Left ventricle myocardium superior (tissue), 1 donor: ENCODE measurements around the gene HNMT. TPM values are rescaled to one million over a fixed set of nuclear protein-coding genes. Genes with fewer than 3 reads are reported as not detected.
"Not testable (repeated sequence)": the region's sequence is repeated elsewhere in the genome, so short reads cannot be mapped to it uniquely, and the experiment has no call there.

ENCODE experiments used
- ATAC-seq: fragments of 200-7000 bp; cut with Tn5 transposase; one replicate; pipeline ENCODE4 v1.9.1; 2020; ENCODE audit warnings: mild to moderate bottlenecking, moderate library complexity
- DNase-seq: peaks from one replicate; pipeline ENCODE4 v3.0.0-alpha.2; 2020
- intact Hi-C: fragments of 100-400 bp; cut with micrococcal nuclease; formaldehyde crosslinking; loops from one replicate; pipeline ENCODE4 v1.11.0; 2022
- total RNA-seq: library from RNA; stranded (reverse); fragmentation: NEBNext Ultra II Directional; extraction: Animal tissue kit (Norgen Biotek cat#: 25700); gene quantifications from one replicate; pipeline ENCODE4 v1.2.1, GENCODE V29; 2021
- donor health status: DM: no; HTN: yes; CAD: no; lungs with severe emphysema.

HNMT gene
- total RNA-seq, 1 donor from 2014 or later = 11.0 TPM

DNA sequence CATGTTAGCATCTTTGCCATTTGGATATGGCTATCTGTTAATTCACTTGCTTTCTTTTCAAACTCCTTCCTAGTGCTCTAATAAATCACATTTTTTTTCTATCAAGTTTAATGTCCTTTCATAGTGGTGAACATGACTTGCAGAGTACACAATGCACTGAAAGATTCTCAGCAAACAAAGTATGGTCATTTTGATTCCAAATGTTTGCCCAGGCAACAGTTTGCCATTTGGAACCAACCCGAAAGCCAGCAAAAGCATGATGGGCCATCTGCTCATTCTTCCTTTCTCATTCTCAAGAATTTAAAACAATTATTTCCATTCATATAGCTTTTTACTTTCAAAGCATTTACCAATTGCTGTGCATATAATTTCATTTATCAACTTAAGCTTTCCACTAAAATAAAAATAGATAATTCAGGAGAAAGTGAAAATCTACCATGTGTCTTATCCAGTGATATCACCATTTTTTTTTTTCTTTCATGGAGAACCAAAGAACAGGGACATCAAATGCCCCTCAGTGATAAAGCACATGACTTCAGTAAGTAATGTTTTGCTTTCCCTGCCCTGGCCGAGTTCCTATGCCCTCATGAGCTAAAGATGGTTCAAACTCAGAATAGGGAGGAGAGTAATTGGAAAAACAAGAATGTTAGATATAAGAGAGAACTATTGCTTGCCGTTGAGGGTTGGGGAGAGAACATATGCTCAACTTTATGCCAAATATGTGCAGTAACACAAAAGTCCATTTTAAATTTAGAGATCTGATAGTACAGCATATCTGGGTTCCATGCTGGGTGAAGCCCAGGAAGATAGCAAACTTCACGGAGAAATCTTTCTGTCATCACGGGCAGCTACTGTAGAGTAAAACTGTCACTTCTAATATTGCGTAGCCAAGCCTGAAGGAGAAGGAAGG lies 62.1 kb downstream of the HNMT start:
- intact Hi-C loops = no loop called here
- ATAC-seq (no peak), DNase-seq (no peak)

DNA sequence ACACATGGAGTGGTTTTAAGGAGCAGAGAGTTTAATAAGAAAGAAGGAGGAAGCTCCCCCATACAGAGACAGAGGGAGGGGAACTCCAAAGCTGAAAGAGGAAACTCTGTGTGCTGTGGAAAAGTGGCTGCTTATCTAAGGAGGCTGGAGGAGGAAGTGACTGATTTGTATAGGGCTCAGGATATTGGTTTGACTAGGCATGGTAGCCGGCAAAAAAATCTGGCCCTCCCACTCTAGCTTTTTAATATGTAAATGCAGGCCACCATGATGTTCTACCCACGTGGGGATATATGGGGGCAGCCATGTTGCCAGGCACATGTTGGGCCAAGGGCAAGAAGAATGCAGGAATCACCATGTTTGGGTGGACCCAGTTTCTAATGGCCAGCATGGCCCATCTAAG lies 64.3 kb downstream of the HNMT start:
- DNase-seq = no peak
- intact Hi-C loops = no loop called here
- peak; percentile 59 for ATAC-seq

DNA sequence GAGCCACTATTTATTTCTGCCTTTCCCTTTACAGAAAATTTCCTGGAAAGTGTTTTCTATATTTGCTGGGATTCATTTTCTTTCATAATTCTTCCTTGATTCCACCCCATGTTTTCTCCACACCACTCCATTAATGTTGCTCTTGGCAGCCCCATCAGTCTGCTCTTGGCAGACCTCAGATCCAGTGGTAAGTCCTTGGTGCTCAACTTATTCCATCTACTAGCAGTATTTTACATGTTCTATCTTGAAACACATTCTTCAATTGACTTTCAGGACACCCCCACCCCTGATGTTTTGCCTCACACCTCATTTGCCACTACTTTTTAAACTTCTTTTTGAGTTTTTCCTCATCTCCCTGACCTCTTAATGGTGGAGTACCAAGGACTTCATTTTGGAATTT lies 65.0 kb downstream of the HNMT start:
- ATAC-seq (peak; percentile 75), DNase-seq (peak; percentile 28)
- intact Hi-C loops = no loop called here

DNA sequence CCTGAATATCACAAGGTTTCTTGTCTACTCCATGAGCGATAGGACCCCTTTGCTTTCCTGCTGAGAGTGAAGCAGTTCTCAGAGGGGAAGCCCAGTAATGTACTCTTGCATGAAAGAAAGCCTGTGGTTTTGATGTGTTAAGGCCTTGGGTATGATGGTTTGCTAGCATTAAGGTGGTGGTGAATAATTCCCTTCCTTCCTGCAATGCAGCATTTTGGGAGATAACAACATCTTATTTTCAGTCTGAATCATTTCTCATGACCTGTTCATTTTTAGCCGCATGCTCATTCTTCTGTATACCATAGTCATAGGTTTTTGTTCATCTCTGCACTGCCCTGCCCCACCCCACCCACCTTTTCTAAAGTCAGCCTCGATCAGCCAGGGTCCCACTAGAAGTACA lies 66.2 kb downstream of the HNMT start:
- intact Hi-C loops = no loop called here
- ATAC-seq = no peak
- DNase-seq = no peak

DNA sequence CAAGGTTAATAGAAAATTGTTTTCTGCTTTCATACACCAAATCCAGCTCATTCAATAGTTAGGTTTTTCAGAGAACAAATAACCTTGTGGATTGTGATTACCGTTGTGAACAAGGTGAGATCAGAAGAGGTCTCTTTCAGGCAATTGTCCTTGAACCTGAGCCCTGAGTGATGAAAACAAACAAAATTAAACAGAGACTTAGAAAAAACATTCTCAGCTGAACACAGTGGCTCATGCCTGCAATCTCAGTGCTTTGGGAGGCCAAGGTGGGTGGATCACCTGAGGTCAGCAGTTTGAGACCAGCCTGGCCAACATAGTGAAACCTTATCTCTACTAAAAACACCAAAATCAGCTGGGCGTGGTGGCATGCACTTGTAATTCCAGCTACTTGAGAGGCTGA lies 68.1 kb downstream of the HNMT start:
- intact Hi-C loops = no loop called here
- DNase-seq = no peak

DNA sequence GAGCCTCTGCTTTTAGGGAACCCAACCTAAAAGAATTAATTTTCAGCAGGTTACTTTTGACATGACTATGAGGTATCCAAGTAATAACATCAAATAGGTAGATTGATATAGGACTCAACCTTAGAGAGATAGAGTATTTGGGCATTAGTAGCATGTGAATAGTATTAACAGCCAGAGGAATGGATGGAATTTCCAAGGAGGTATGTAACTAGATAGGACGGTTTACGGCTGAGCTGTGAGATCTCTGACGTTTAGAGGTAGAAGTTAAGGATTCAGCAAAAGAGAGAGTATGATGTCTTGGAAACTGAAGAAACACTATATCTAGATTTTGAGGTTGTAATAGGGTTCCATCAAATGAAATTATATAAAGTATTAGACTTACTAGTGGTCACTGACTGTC lies 70.3 kb downstream of the HNMT start:
- intact Hi-C loops = no loop called here
- no peak for ATAC-seq
- no peak for DNase-seq

More for the DNA sequence above, 68.1 kb downstream of the HNMT start:
- no peak for ATAC-seq

DNA sequence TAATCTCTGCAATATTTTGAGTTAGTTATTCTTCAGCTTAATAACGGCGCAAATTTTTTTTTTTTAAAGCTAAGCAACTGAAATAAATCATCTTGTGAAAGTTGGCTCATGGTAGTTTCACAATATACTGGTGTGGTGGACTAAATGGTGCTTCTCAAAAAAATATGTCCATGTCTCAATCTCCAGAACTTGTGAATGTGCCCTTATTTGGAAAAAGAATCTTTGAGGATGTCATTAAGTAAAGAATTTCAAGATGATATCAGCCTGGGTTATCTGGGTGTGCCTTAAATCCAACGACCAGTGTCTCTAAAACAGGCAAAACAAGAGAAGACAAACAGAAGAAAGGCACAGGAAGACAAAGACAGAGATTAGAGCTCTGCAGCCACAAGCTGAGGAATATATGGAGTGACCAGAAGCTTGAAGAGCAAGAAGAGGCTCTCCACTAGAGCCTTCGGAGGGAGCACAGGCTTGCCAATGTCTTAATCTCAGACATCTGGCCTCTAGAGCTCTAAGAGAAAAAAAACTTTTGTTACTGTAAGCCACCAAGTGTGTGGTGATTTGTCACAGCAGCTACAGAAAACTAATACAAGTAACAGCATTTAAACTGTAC lies 71.4 kb downstream of the HNMT start:
- intact Hi-C loops = no loop called here
- no peak for ATAC-seq
- no peak for DNase-seq

DNA sequence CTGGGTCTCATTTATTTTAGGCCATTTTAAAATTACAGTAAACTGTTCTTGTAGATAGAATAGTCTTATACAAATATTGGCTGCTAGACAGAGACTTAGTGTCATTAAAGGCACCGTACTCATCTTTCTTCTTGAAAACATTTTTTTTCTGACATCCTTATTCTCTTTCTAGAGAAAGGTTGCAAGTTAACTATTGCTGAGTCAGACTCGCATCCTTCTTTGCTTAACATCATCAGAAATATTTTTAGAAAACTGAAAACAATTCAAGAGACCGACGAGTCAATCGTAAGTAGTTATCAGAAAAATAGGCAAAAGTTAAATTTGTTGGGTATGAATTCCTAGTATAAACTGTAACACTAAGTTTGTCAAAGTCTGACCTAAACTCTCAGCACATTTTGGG lies 72.2 kb downstream of the HNMT start:
- ATAC-seq (no peak), DNase-seq (no peak)
- intact Hi-C loops = no loop called here

DNA sequence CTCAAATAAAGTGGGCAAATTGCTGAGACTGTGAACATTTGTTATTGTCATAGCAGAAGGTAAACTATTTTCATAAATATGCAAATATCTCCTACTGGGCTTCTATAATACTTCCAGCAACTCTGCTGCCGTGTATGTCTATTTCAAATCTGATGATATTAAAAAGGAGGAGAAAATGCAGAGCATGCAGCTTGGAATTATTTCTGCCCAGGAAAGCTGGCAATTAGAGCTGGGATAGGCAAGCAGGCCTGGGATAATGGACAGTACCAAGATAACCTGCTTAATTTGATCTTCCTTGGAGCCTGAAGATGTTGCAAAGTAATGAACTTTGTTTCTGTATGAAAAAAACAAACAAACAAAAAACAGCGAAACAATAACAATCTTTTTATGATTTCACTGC lies 72.8 kb downstream of the HNMT start:
- ATAC-seq (no peak), DNase-seq (no peak)
- intact Hi-C loops = no loop called here

DNA sequence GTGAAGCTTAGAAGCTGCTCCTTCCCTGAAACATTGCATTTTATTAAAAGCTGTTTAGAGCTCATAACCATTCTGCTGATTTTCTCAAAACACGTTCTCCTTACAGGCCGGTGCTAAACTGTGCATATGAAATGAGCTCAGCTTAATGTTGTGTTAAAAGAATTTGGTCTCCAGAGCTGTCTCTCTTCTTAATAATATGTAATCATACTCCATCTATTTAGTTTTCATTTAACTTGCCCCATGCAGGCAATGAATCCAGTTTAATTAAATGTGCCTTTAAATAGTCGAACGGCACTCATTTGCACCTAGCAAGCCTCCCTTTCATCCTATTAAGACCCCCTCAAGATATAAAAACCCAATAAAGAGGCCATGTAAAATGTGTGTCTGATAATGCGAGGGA lies 76.3 kb downstream of the HNMT start:
- ATAC-seq (no peak), DNase-seq (no peak)
- intact Hi-C loops = no loop called here

DNA sequence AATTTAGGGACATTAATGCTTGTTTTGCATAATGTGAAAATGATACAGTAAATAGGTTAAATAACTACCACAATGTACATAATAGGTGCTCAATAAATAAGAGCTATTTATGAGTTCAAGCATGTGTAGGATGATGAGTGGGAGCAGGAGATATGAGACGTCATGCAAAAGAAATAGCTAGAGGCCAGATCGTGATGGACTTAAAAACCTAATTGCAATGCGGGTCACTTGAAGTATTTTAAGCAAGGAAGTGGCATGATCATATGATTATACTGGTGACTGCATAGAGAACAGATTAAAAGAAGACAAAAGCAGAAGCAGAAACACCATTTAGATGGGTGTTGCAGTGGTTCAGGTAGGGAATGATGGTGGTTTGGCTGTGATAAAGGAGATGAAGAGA lies 78.0 kb downstream of the HNMT start:
- DNase-seq = no peak
- no peak for ATAC-seq
- intact Hi-C loops = no loop called here

DNA sequence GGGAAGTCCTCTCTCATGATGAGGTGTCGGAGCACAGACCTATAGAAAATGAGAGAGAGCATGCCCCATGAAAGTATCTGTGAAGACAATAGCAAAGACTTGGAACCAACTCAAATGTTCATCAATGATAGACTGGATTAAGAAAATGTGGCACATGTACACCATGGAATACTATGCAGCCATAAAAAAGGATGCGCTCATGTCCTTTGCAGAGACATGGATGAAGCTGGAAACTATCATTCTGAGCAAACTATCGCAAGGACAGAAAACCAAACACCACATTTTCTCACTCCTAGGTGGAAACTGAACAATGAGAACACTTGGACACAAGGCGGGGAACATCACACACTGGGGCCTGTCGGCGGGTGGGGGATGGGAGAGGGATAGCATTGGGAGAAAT lies 79.3 kb downstream of the HNMT start:
- intact Hi-C loops, ATAC-seq, DNase-seq: not testable (repeated sequence)

DNA sequence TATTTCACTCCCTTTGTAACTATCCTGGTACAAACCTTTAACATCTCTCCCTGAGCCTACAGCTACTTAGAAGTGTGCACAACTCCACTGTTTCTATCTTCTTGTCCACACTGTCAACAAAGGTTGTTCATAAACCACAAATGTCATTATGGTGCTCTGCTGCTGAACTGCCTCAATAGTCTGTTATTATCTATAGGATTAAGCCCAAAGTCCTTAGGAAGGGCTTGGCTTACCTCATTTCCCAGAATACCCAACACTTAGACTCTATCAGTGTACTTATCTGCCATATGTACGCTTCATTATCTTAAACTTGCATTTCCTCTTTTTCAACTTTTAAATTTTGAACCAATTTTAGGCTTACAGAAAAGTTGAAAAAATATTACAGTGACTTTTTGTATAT lies 94.2 kb downstream of the HNMT start:
- ATAC-seq (no peak), DNase-seq (no peak)
- intact Hi-C loops = no loop called here

DNA sequence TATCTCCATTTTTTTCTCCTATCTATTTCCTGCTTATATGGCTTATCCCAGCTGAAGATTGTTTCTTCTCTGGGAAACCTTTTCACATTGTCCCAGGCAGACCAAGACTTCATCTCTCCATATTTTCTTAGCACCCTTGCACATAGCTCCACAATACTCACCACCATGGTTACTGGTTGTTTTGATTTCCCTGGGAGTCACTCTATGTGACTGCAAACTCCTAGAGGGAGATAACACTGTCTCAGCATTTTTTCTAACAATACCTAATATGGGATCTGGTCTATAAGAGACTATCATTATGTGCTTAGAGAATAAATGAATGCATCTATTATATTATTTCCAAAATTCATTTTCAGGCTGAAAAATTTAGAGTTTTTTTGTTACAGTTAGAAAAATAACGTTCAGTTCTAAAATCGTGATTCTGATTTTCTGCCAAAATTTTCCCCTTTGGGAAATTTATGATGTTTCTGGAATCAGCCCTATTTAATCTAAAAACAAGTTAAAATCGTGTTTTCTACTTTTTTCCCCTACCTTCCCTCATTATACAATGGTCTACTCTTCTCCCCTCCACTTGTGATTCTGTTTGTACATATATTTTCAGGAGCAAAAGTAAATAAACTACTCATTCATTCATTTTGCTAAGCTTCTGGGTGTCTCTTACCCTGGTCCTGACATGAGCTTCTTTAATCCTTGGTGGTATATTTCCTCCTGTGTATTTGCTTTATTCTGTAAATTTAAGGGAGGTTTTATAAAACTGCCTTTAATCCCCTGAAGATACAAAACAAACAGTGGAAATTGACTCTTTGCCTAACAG lies 95.4 kb downstream of the HNMT start:
- ATAC-seq (peak; percentile 77), DNase-seq (no peak)
- intact Hi-C loops = no loop called here

DNA sequence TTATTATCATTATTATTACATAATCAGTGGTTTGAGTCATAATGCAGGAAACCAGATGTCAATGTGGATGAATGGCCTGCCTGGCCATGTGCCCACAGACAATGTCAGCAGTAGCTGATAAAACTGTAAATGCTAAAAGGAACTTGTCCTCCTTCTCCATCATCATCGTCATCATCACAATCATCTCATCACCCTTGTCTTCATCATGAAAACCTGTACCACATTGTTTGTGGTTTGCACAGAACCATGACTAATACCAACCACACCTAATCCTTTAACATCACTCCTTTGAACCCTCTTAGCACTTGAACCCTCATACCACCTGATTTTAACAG lies 96.0 kb downstream of the HNMT start:
- intact Hi-C loops = no loop called here
- ATAC-seq = peak; percentile 88
- DNase-seq = peak; percentile 89

DNA sequence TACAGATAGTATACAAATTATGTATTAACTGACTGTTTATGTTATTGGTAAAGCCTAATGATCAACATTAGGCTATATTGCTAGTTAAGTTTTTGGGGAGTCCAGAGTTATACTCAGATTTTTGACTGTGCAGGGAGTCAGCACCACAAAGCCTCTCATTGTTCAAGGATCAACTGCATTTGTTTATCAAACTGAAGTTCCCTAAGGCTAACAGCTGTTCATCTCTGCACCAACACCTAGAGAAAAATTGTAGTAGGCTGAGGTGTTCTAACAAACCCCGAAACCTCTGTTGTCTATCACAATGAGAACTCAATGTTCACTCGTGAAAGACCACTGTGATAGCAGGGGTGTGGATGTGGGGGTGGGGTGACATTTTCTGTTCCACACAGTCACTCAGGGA lies 97.7 kb downstream of the HNMT start:
- intact Hi-C loops = no loop called here
- DNase-seq = no peak
- ATAC-seq = no peak

DNA sequence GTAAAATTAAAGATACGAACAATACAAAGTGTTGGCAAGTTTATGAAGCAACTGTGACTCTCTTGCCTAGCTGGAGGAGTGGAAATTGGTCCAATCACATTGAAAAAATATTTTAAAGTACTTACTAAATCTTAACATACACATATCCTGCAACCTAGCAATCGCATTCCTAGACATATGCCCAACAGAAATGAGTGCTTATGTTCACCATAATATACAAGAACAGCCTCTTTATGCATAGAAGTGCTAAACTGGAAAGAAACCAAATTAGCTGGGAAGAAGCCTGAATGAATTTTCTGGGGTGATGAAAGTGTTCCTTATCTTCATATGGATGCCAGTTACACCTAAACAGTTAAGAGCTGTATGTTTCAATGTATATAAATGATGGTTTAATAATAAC lies 98.9 kb downstream of the HNMT start:
- no peak for ATAC-seq
- intact Hi-C loops = no loop called here
- DNase-seq = no peak
